HepG2 (cell line): ENCODE results near the gene PTCD2. TPM values are rescaled to one million over a fixed set of nuclear protein-coding genes. Genes with fewer than 3 reads are reported as not detected.

Source experiments
- E2F5 ChIP-seq: sonication (generic); formaldehyde crosslinking; conservative IDR thresholded peaks from 2 replicates; pipeline ENCODE4 v1.4.0; 2020; ENCODE audit warnings: missing genetic modification reagents
- GMEB1 ChIP-seq: sonication (generic); formaldehyde crosslinking; IDR thresholded peaks from 2 replicates; pipeline ENCODE4 v1.5.1; 2020; ENCODE audit warnings: missing genetic modification reagents, mild to moderate bottlenecking, borderline replicate concordance
- RERE ChIP-seq: IDR thresholded peaks from 2 replicates; pipeline ENCODE4 v1.6.1; 2016; ENCODE audit warnings: low read depth, missing genetic modification reagents, missing compliant biosample characterization
- SAP130 ChIP-seq: IDR thresholded peaks from 2 replicates; pipeline ENCODE4 v1.6.1; 2016; ENCODE audit warnings: low read depth
- ZBTB40 ChIP-seq, 2 experiments: fragments of 450-650 bp in 1 of 2; sonication (generic) in 1 of 2; formaldehyde crosslinking in 1 of 2; IDR thresholded peaks; 2 replicates each; pipeline versions ENCODE4 v1.6.1 to v1.8.0; 2016 to 2022; ENCODE audit warnings: antibody characterized with exemption in 1 of 2, mild to moderate bottlenecking in 1 of 2, missing genetic modification reagents in 1 of 2
- ZBTB46 ChIP-seq: sonication (generic); formaldehyde crosslinking; IDR thresholded peaks from 2 replicates; pipeline ENCODE4 v1.4.0; 2020; ENCODE audit warnings: mild to moderate bottlenecking, missing genetic modification reagents, borderline replicate concordance
- ZNF234 ChIP-seq: sonication (generic); formaldehyde crosslinking; conservative IDR thresholded peaks from 2 replicates; pipeline ENCODE4 v1.5.1; 2020; ENCODE audit warnings: mild to moderate bottlenecking, missing genetic modification reagents
- ZNF546 ChIP-seq: sonication (generic); formaldehyde crosslinking; conservative IDR thresholded peaks from 2 replicates; pipeline ENCODE4 v1.8.1; 2023; ENCODE audit warnings: mild to moderate bottlenecking, missing genetic modification reagents
- ZSCAN9 ChIP-seq: IDR thresholded peaks from 2 replicates; pipeline ENCODE4 v1.6.1; 2016; ENCODE audit warnings: borderline replicate concordance
- polyA plus RNA-seq, 8 experiments: library from polyadenylated mRNA; depleted of rRNA in 3 of 8; stranded (reverse) in 7 of 8; unstranded in 1 of 8; fragments of >200 nt; fragmentation: Illumina TruSeq in 4 of 8; extraction: Trizol in 4 of 8; gene quantifications; 2 replicates each; pipeline versions ENCODE4 v1.2.1 to v1.2.3, GENCODE V29; 2011 to 2016; ENCODE audit warnings: low read depth in 4 of 8, missing spikeins in 1 of 8, mixed read lengths in 1 of 8; ENCODE audit not compliant: insufficient read depth in 1 of 8
- total RNA-seq, 5 experiments: library from RNA; depleted of rRNA; stranded (reverse); fragments of >200 nt; fragmentation: Illumina TruSeq; extraction: Trizol; gene quantifications; 2 replicates each; pipeline ENCODE4 v1.2.3, GENCODE V29; 2016; ENCODE audit warnings: low read depth in 1 of 5

Gene PTCD2
- total and polyA plus RNA-seq, 2 of the 13 experiments (the other 11 are each of a cell fraction or from before 2014, with no cell fraction given) = 5.3 to 6.4 TPM

GRCh38 chr5:72408127-72408526 lies 88.0 kb downstream of the PTCD2 start (continued):
- TF ChIP-seq ZBTB46 = no peak
- TF ChIP-seq ZBTB40 (IDR thresholded peaks at IDR 0.05) = no peak
- TF ChIP-seq ZBTB40 (CRISPR knock-in tag; IDR thresholded peaks at IDR 0.05) = no peak
- TF ChIP-seq RERE = no peak
- no peak for TF ChIP-seq ZNF546 (CRISPR knock-in tag)
- no peak for TF ChIP-seq ZSCAN9 (CRISPR knock-in tag)
- no peak for TF ChIP-seq SAP130 (CRISPR knock-in tag)
- TF ChIP-seq GMEB1 (CRISPR knock-in tag) = no peak
- no peak for TF ChIP-seq E2F5 (CRISPR knock-in tag)
- TF ChIP-seq ZNF234 = no peak
